GM20431 (cell line): ENCODE measurements around the gene PKHD1.

ENCODE experiments used
- in situ Hi-C: fragments of 300-500 bp; cut with MseI, MboI; formaldehyde crosslinking; loops from one replicate; pipeline ENCODE4 v1.15.0; 2020; ENCODE audit warnings: low sequenced_read_pairs; ENCODE audit not compliant: unreplicated experiment

PKHD1 gene

GRCh38 chr6:51663525-51663924 lies 423.9 kb downstream of the PKHD1 start:
- in situ Hi-C loops, result no loop called here

GRCh38 chr6:51660767-51661166 lies 426.6 kb downstream of the PKHD1 start:
- in situ Hi-C loops, result no loop called here

- in situ Hi-C loops, result no loop called here
Measured at GRCh38 chr6:51657491-51657890, 429.9 kb downstream of the PKHD1 start.

GRCh38 chr6:51655517-51655916 lies 431.9 kb downstream of the PKHD1 start:
- in situ Hi-C loops, result no loop called here

GRCh38 chr6:51654647-51655046 lies 432.8 kb downstream of the PKHD1 start:
- in situ Hi-C loops, result no loop called here

GRCh38 chr6:51651132-51651817 lies 436.1 kb downstream of the PKHD1 start:
- in situ Hi-C loops, result no loop called here

- in situ Hi-C loops, result no loop called here
Measured at GRCh38 chr6:51648774-51649173, 438.6 kb downstream of the PKHD1 start.

- in situ Hi-C loops, result no loop called here
Measured at GRCh38 chr6:51648236-51648635, 439.2 kb downstream of the PKHD1 start.

- in situ Hi-C loops, result no loop called here
Measured at GRCh38 chr6:51644426-51644825, 443.0 kb downstream of the PKHD1 start.

- in situ Hi-C loops, result no loop called here
Measured at GRCh38 chr6:51640021-51640420, 447.4 kb downstream of the PKHD1 start.

GRCh38 chr6:51633424-51633823 lies 454.0 kb downstream of the PKHD1 start:
- in situ Hi-C loops, result no loop called here

- in situ Hi-C loops, result no loop called here
Measured at GRCh38 chr6:51630011-51630410, 457.4 kb downstream of the PKHD1 start.

- in situ Hi-C loops, result no loop called here
Measured at GRCh38 chr6:51626391-51626790, 461.0 kb downstream of the PKHD1 start.

- in situ Hi-C loops, result no loop called here
Measured at GRCh38 chr6:51625566-51625965, 461.8 kb downstream of the PKHD1 start.

GRCh38 chr6:51620971-51621370 lies 466.4 kb downstream of the PKHD1 start:
- in situ Hi-C loops, result no loop called here

GRCh38 chr6:51619042-51619799 lies 468.2 kb downstream of the PKHD1 start:
- in situ Hi-C loops, result no loop called here

- in situ Hi-C loops, result no loop called here
Measured at GRCh38 chr6:51618563-51618962, 468.9 kb downstream of the PKHD1 start.

- in situ Hi-C loops, result no loop called here
Measured at GRCh38 chr6:51617751-51618150, 469.7 kb downstream of the PKHD1 start.

GRCh38 chr6:51616243-51616642 lies 471.2 kb downstream of the PKHD1 start:
- in situ Hi-C loops, result no loop called here

- in situ Hi-C loops, result no loop called here
Measured at GRCh38 chr6:51614725-51615124, 472.7 kb downstream of the PKHD1 start.

- in situ Hi-C loops, result no loop called here
Measured at GRCh38 chr6:51613558-51613957, 473.9 kb downstream of the PKHD1 start.

- in situ Hi-C loops, result no loop called here
Measured at GRCh38 chr6:51608932-51609331, 478.5 kb downstream of the PKHD1 start.
